ENCODE data around the gene CACNB3.

The CACNB3 gene

GRCh38 chr12:48788524-48788853, 29.8 kb upstream of the CACNB3 start:
- no peak for DNase-seq (ENCODE audit: low spot score)

GRCh38 chr12:48788854-48789775, 29.2 kb upstream of the CACNB3 start, which contains the start of gene ADCY6:
TSS of gene ADCY6 (minus strand) at chr12:48789089. CDS start at chr12:48783434, 5,655 bp downstream.
- peak; percentile 70 for DNase-seq (ENCODE audit: low spot score)

DNA sequence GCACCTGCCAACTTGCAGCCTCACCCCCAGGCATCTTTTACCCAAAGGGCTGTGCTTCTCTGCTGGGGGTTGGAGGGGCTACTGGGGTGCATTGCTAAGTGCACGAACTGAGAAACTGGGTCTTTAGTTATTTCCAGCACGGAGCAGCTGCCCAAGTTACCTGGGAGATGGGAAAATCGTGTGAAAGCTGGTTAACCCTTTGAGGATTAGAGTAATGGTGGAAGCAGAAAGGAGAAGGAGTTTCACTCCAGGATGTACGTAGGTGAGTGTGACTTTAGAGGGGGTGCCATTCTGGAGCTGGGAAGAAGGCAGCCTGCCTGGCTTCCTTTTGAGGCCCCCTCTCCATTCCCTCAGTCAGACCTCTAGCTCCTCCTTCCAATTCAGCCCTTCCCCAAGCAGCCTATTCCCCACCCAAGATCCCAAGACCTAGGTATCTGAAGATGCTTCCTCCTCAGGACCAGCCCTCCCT, 28.4 kb upstream of the CACNB3 start:
- no peak for DNase-seq (ENCODE audit: low spot score)

DNA sequence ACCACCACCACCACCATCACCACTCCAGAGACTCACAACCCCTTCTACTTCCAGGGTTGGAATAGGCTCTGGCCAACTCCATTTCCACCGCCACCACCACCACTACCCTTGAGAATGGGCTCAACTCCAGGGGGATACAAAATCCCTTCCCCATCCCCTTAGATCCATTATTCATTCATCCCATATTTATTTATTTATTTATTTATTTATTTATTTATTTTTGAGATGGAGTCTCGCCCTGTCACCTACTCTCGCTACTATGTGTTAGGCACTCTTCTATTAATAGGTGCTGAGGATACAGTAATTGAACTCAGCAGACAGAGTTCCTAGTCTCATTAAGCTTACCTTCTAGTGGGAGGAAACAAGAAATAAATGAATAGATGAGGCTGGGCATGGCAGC, 24.6 kb upstream of the CACNB3 start:
- no peak for DNase-seq (ENCODE audit: low spot score)

DNA sequence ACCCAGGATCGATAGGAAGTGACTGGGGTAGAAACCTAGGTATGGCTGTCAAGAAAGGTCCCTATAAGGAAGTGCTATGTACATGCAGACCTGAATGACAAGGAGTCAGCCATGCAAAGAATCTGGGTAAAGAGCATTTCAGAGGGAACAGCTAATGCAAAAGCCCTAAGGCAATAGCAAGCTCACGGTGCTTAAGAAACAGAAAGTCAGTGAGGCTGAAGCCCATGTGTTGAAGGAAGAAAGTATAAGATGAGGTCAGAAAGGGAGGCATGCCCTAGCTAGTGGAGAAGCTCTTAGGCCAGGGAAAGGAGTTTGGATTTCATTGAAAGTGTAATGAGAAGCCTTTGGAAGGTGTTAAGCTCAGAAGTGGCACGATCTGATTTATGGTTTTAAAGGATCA, 23.4 kb upstream of the CACNB3 start:
- no peak for DNase-seq (ENCODE audit: low spot score)

- DNase-seq (ENCODE audit: low spot score): peak; percentile 81
These were observed 22.5 kb upstream of the CACNB3 start for GRCh38 chr12:48795550-48796455.

DNA sequence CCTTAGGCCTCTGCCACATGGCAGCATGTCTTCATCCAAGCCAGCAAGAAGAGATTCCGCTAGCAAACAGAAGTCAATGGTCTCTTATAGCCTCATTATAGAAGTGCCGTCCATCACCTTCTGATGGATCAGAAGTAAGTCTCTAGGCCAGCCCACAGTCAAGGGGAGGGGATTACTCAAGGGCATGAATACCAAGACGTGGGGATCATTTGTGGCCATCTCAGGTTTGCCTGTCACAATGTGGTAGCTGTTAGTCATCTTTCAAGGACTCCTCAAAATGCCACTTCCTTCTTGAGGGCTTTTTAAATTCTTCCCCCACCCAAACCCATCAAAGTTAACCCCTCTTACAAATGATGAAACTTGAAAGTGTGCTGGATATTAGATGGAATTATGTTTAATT, 21.3 kb upstream of the CACNB3 start:
- DNase-seq (ENCODE audit: low spot score): no peak

DNA sequence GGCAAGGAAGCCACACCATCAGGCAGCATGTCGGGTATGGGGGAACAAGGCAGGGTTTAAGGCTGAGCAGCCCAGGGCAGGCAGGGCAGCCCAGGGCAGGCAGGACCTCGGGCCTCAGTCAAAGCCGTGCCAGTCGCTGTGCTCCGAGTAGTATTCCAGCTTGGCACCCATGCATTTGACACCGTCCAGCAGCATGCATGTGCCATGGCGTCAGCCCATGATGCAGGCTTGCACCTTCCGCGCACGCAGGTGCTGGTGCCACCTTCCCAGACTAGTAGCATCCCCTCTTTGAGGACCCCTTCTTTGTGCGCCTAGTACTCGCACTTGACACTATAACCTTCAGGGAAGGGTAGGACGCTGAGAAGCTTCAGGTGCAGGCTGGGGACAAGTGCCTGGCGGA, 17.8 kb upstream of the CACNB3 start:
- no peak for DNase-seq (ENCODE audit: low spot score)

DNA sequence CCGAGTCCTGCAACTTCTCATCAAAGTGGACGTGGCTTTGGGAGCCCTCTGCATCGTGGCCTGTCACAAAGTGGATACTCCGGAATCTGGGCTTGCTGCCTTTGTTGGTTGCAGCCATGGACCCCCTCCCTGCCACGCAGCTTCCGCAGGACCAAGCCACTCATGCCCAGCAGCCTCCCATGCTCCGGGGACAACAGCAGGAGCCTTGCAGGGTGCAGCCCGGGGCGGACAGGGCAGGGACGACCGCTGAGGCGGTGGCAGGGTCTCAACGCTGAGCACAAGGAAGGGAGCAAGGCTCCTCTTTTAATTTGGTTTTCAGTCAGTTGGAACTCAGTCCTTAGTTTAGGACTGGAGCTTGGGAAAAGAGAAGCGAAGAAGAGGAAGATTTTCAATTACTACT, 17.3 kb upstream of the CACNB3 start:
- DNase-seq (ENCODE audit: low spot score): no peak

DNA sequence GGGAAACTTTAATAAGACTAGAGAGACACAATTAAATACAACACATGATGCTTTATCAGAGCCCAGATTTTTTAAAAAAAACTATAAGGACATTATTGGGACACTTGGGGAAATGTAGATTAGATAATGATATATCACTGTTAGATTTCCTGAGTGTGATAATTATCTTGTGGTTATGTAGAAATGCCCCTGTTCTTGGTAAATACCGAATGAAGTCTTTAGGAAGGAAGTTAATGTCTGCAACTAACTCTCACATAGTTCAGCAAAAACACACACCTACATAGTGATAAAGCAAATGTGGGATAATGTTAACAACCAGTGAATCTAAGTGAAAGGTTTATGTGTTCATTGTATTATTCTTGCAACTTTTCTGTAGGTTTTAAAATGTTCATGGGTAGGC, 14.6 kb upstream of the CACNB3 start:
- DNase-seq (ENCODE audit: low spot score): no peak

- no peak for DNase-seq (ENCODE audit: low spot score)
These were observed 10.3 kb upstream of the CACNB3 start for GRCh38 chr12:48807981-48808380.

- DNase-seq (ENCODE audit: low spot score): no peak
These were observed 7.3 kb upstream of the CACNB3 start for GRCh38 chr12:48810903-48811431.

DNA sequence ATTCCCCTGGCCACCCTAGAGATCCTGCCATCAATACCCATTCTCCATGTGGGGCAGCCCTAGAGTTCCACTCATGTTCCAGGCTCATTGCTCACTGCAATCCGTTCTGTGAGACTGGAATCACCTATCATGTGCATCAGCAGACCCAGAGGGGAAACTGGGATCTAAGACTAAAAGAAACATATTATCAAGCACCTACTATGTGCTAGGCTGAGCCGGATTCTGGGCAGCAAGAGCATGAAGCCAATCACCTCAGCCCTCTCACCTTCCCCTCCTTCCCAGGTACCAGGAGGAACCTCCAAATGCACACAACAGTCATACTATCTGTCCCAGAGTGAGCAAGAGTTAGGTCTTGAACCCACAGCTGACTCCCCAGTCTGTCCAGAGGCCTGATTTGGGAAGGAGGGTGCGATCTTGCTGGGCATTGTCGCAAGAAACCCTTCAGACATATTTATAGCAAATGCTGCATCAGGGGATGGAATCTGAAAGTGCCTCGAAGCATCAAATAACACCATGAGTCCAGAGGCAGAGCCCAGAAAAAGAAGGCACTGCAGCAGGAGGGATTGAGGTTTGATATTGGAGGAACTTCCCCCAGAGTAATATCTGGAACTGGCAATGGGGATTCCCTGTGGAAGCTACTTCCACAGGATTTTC, 6.7 kb upstream of the CACNB3 start:
- no peak for DNase-seq (ENCODE audit: low spot score)

DNA sequence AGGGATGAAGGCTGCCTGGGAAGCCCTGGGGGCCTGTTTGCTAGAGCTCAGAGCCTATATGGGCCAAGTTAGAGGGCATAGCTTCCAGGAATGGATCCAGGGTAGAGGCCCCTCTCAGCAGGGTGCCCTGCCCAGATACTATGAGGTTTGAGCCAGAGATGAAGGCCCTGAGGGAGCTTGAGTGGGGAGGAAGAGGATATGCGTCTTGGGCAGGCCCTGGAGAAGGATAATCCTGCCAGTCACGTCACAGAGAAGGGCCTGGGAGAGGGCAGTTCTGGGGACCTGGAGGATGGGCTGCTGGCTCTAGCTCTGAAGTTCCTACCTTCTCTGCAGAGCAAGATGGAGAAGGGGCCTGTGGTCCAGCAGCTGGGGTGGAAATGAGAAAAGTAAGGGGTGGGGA, 5.9 kb upstream of the CACNB3 start:
- no peak for DNase-seq (ENCODE audit: low spot score)

DNA sequence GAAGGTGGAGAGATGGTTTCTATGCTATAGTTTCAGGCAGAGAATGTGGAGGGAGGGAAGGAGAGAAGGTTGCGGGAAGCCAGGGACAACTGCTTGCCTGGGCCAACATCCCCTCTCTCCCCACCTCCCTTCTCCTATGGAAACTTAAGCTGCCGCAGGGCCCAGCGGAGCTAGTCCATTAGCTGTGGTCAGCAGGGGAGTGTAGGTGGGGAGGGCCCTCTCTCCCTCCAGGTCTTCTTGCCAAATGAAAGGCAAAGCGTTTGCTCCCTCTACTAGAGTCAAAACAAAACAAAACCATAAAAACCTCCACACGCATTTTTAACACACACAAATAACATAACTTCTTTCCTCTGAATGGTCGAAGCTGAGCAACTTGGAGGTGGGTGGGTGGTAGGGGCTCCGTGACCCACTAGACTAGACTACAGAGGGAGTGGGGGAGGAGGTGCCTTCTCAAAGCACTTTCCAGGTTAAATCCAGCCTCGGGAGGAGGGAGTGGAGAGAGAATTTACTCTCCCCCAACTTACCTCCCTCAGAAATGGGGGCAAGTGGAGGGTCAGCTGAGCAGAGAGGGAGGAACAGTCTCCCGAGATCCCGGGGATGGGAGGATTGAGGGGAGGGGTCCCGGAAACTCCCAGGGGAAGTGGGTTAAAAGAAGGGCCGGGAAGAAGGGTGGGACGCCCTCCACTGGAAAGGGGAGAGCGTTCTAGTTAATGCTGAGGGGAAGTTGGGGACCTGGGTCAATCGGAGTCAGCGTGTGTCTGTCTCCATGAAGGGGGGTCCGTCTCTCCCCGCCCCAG, 4.6 kb upstream of the CACNB3 start:
- no peak for DNase-seq (ENCODE audit: low spot score)

GRCh38 chr12:48814262-48815125, 3.8 kb upstream of the CACNB3 start:
- peak; percentile 70 for DNase-seq (ENCODE audit: low spot score)

GRCh38 chr12:48815126-48816110, 2.9 kb upstream of the CACNB3 start:
- DNase-seq (ENCODE audit: low spot score): peak; percentile 82

DNA sequence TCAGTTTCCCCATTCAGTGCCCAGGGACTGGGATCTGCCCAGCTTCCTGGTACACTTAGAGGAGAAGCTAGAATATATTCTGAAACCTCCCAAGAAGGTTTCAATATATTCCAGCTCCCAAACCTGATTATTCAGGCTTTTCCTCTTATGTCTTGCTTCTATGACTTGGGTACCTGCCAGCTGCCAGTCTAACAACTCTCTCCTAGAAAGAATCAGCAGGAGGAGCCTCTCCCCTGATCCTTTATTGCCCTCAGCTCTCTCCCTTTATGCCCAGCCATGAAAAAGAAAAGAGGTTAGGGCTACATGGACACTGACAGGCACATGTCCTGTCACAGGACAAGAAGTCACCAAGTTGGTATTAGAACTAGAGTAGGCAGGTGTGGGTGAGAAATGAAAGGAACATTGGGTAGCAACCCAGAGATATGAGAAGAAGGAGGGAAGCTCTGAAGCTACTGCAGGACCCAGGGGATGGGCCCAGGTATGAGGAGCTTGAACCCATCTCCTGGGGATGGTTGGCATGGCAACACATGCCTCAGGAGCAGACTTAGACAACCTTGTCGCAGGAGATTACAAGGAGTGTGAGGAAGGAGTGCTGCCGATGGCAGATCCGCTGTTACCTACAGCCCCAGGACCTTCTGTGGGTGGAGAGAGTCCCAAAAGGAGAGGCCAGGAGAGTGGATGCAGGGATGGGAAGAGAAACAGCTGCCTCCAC, 2.0 kb upstream of the CACNB3 start:
- no peak for DNase-seq (ENCODE audit: low spot score)

Data from SK-N-DZ (cell line).